AG04449 (cell line): ENCODE data around the gene OR10S1.

Source experiments
- CTCF ChIA-PET: fragments of 350-600 bp; formaldehyde crosslinking; extraction: SDS; loops from one replicate; lab custom pipeline; 2021; ENCODE audit warnings: antibody characterized with exemption; lab: Yijun Ruan, JAX
- POLR2A ChIA-PET: fragments of 400-600, 350-600 bp; formaldehyde crosslinking; extraction: SDS; loops from one replicate; lab custom pipeline; 2020; ENCODE audit warnings: antibody characterized with exemption, inconsistent platforms; lab: Yijun Ruan, JAX
- DNase-seq: peaks from one replicate; pipeline ENCODE4 v3.0.0-alpha.2; 2010; ENCODE audit warnings: low read depth, low spot score
- H3K4me3 ChIP-seq: 2 replicates; pipeline ENCODE4 v1.5.1; 2011; ENCODE audit warnings: low read depth, mild to moderate bottlenecking, control low read depth, low read length
- TF ChIP-seq, protein P1 (sequence below): IDR thresholded peaks from one replicate; pipeline ENCODE4 v1.5.1; 2011; ENCODE audit warnings: mild to moderate bottlenecking, moderate library complexity, low read length, control low read depth, inconsistent platforms; ENCODE audit not compliant: insufficient read depth; ENCODE audit errors: missing control alignments

OR10S1 gene

DNA sequence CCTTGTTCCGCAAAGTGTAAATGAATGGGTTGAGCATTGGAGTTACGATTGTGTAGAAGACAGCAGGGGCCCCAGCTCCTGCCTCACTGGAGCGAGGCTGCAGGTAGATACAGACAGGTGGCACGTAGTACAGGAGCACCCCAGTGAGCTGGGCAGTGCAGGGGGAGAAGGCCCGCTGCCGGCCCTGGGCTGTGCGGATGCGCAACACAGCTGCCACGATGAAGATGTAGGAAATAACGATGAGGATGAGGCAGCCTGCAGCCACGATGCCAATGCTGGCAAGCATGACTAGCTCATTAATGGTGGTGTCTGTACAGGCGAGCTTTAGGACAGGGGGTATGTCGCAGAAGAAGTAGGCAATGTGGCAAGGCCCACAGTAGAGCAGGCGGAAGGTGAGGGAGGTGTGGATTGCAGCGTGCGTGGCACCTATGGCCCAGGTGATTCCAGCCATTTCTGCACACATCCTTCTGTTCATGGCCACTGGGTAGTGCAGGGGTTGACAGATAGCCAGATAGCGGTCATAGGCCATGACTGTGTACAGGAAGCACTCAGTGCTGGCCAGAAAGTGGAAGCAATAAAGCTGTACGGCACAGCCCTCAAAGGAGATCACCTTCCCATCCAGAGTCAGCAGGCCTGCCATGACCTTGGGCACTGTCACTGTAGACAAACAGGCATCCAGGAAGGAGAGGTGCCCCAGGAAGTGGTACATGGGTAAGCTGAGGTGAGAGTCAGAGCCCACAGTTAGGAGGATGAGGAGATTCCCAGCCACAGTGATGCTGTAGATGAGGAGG is 616 bp downstream of the OR10S1 start:
- no peak overlapping the region for H3K4me3 ChIP-seq
- ChIA-PET CTCF (no interaction called here), POLR2A (no interaction called here)
- DNase-seq: no peak
- TF ChIP-seq, protein P1, sequence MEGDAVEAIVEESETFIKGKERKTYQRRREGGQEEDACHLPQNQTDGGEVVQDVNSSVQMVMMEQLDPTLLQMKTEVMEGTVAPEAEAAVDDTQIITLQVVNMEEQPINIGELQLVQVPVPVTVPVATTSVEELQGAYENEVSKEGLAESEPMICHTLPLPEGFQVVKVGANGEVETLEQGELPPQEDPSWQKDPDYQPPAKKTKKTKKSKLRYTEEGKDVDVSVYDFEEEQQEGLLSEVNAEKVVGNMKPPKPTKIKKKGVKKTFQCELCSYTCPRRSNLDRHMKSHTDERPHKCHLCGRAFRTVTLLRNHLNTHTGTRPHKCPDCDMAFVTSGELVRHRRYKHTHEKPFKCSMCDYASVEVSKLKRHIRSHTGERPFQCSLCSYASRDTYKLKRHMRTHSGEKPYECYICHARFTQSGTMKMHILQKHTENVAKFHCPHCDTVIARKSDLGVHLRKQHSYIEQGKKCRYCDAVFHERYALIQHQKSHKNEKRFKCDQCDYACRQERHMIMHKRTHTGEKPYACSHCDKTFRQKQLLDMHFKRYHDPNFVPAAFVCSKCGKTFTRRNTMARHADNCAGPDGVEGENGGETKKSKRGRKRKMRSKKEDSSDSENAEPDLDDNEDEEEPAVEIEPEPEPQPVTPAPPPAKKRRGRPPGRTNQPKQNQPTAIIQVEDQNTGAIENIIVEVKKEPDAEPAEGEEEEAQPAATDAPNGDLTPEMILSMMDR: no peak

DNA sequence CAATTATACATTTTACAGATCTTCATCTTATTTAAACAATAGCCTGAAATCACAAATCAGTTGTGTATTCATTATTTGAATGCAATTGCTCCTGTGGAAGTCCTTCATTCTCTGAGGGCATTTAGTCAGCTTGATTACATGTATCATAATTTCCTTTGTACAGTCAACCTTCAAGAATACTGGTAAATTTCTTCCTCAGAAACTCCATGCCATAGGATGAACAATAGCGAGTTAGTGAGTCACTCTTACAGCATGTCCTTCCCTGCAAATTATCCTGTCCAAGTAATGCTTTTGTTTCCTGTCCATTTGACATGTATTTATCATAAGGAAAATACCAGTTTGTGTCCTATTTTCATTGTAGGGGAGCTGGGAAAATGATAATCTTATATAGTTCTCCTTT is 3.8 kb downstream of the OR10S1 start:
- POLR2A ChIA-PET: no interaction called here
- DNase-seq: peak; percentile 5
- CTCF ChIA-PET: no interaction called here
- TF ChIP-seq, protein P1: no peak
- H3K4me3 ChIP-seq: no peak overlapping the region

DNA sequence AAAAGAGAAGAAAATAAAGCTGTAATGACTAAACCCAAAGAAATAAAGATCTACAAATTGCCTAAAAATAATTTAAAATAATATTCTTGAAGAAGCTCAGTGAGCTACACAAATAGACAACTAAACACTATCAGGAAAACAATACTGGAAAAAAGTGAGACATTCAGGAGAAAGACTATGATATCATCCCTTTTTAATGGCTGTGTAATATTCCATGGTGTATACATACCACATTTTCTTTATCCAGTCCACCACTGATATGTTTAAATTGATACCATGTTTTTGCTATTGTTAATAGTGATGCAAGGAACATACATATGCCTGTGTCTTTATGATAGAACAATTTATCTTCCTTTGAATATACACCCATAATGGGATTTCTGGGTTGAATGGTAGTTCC is 20.8 kb downstream of the OR10S1 start:
- H3K4me3 ChIP-seq: no peak overlapping the region
- ChIA-PET POLR2A (no interaction called here), CTCF (no interaction called here)
- no peak for DNase-seq
- TF ChIP-seq, protein P1: no peak

DNA sequence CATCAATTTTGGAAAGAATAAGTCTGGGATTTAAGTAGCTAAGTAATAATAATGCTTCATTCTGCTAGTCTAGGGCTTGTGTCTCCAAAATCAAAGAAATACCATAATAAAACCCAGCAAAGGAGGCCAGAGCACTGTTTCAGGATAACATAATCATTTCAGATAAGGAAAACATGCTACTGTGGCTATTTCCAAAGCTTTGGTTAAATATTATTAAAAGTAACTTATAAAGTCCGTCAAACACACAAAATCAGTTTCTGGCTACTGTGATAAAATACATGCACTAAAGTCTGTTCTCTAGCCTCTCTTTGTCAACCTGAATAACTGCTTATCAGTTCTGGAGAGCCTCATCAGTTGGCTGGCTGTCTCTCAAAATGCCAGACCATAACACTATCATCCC is 32.4 kb downstream of the OR10S1 start:
- no peak for DNase-seq
- POLR2A ChIA-PET: no interaction called here
- no peak overlapping the region for H3K4me3 ChIP-seq
- TF ChIP-seq, protein P1: no peak
- CTCF ChIA-PET: no interaction called here

DNA sequence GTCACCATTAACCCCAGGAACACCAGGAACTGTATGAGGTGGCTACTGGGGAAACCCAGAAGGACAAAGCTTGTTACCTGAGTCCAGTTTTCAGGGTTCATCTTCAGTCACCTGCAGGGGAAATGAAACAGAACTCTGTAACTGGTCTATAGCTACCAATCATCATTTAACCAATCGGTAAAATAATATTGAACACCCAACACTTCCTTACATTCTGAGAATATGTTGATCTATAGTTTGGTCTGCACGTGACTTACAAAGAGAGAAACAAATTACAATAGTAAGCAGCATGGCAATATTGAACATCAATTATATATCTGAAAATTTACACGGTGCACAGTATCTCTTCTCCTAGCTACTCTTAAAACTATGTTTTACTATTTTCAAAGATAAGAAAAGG is 33.8 kb downstream of the OR10S1 start, which contains the start of gene OR6T1:
Gene OR6T1, minus strand, starts transcription at position 101 of the 400 bp plus-strand sequence. Its CDS starts 0 bp downstream, at position 101.
- CTCF ChIA-PET: no interaction called here
- TF ChIP-seq, protein P1: no peak
- DNase-seq: no peak
- H3K4me3 ChIP-seq: no peak within 1 kb of the TSS
- POLR2A ChIA-PET: no interaction called here

DNA sequence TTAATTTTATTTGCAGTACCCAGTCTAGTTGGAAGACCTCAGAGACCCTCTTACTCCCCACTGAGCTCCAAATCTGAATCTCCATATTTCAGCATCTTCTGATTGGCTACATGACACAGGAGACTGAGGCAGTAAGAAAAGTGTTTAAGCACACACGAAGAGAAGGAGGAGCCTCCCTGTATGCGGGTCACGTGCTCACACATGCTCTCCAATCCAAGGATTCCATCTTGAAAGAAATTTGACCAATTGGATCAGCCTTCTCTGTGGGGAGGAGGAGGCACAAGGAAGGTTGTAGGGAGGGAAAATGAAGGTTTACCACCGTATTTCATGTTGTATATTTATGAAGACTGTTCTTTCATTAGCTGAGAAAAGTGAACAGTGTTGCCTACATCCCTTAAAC is 35.2 kb downstream of the OR10S1 start:
- no peak overlapping the region for H3K4me3 ChIP-seq
- TF ChIP-seq, protein P1: no peak
- CTCF ChIA-PET: no interaction called here
- POLR2A ChIA-PET: no interaction called here
- no peak for DNase-seq
